ENCODE measurements around the gene TRIO. TPM values are rescaled to one million over a fixed set of nuclear protein-coding genes. Genes with fewer than 3 reads are reported as not detected.
A peak's percentile ranks its signal among the peaks of the same experiment; 100 is the strongest.

Gene TRIO
- total and polyA plus RNA-seq, 4 donors = 23.8 to 243 (median 110) TPM

- no peak for ATAC-seq (ENCODE audit: insufficient read depth, low FRiP score)
- TF ChIP-seq CTCF (IDR thresholded peaks at IDR 0.05; ENCODE audit: control extremely low read depth, extremely low read depth) = no peak
- 81 to 90% methylated on average over 12 of the region's 12 CpGs for WGBS, 2 donors
Observed at GRCh38 chr5:14316471-14316870, 173.3 kb downstream of the TRIO start.

DNA sequence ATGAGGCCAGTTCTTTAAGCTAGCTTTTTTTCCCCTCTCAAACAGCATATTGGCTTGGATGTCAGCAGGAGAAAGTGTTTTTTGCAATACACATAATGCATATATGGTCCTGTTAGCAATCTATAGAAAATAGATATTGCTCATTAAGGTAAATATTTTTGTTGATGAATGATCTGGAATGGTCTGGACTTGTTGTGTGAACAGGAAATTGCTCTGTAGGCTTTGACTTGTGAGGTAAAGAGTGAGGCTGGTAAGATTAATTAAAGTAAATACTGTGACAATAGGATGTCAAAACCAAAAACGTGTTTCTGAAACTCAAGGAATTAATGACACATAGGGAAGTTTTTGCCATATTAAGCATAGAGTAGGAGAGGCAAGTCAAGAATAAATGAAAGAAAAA lies 176.0 kb downstream of the TRIO start:
- H3K9me3 ChIP-seq (ENCODE audit: control insufficient read depth in 4 of 4, insufficient read depth in 3 of 4, low read length in 3 of 4) = no peaks in the 10 kb centered on the region
- H3K27ac ChIP-seq (ENCODE audit: low read depth in 1 of 2, low read length in 1 of 2) = no peak overlapping the region
- DNase-seq (no peak), ATAC-seq (ENCODE audit: insufficient read depth, low FRiP score) (no peak)
- WGBS, 2 donors = 66 to 76% methylated on average over 1 of the region's 1 CpG
- H3K4me3 ChIP-seq = no peak overlapping the region
- H3K4me1 ChIP-seq (ENCODE audit: control insufficient read depth in 5 of 5, insufficient read depth in 5 of 5, low read length in 5 of 5) = peaks cover 0 to 19% (median 7%) of the 10 kb centered on the region in 5 donors
- no peaks in the 10 kb centered on the region for H3K27me3 ChIP-seq (ENCODE audit: control insufficient read depth in 3 of 3, insufficient read depth in 3 of 3, low read length in 2 of 3)
- no peak for TF ChIP-seq CTCF (IDR thresholded peaks at IDR 0.05; ENCODE audit: control extremely low read depth, extremely low read depth)
- no peak overlapping the region for H3K9ac ChIP-seq (ENCODE audit: insufficient read depth in 1 of 2, low read length in 2 of 2)
- peaks cover 5 to 46% (median 14%) of the 10 kb centered on the region in 4 donors for H3K36me3 ChIP-seq (ENCODE audit: control insufficient read depth in 4 of 4, insufficient read depth in 4 of 4, low read length in 4 of 4)

More at GRCh38 chr5:14316471-14316870, 173.3 kb downstream of the TRIO start:
- no peak overlapping the region for H3K4me3 ChIP-seq
- H3K27ac ChIP-seq (ENCODE audit: low read depth in 1 of 2, low read length in 1 of 2) = no peak overlapping the region
- peaks cover 0 to 25% (median 4%) of the 10 kb centered on the region in 5 donors for H3K4me1 ChIP-seq (ENCODE audit: control insufficient read depth in 5 of 5, insufficient read depth in 5 of 5, low read length in 5 of 5)
- no peaks in the 10 kb centered on the region for H3K9me3 ChIP-seq (ENCODE audit: control insufficient read depth in 4 of 4, insufficient read depth in 3 of 4, low read length in 3 of 4)
- H3K27me3 ChIP-seq (ENCODE audit: control insufficient read depth in 3 of 3, insufficient read depth in 3 of 3, low read length in 2 of 3) = no peaks in the 10 kb centered on the region
- no peak overlapping the region for H3K9ac ChIP-seq (ENCODE audit: insufficient read depth in 1 of 2, low read length in 2 of 2)
- peaks cover 5 to 48% (median 16%) of the 10 kb centered on the region in 4 donors for H3K36me3 ChIP-seq (ENCODE audit: control insufficient read depth in 4 of 4, insufficient read depth in 4 of 4, low read length in 4 of 4)
- peak; percentile 85 to 89 (median 85) for DNase-seq

GRCh38 chr5:14321936-14322335 lies 178.8 kb downstream of the TRIO start:
- Histone ChIP-seq H3K9me3 (ENCODE audit: control insufficient read depth in 4 of 4, insufficient read depth in 3 of 4, low read length in 3 of 4) (no peaks in the 10 kb centered on the region), H3K27me3 (ENCODE audit: control insufficient read depth in 3 of 3, insufficient read depth in 3 of 3, low read length in 2 of 3) (no peaks in the 10 kb centered on the region), H3K4me3 (no peak overlapping the region), H3K27ac (ENCODE audit: low read depth in 1 of 2, low read length in 1 of 2) (no peak overlapping the region), H3K9ac (ENCODE audit: insufficient read depth in 1 of 2, low read length in 2 of 2) (no peak overlapping the region), H3K4me1 (ENCODE audit: control insufficient read depth in 5 of 5, insufficient read depth in 5 of 5, low read length in 5 of 5) (peaks cover 0 to 9% (median 0%) of the 10 kb centered on the region in 5 donors), H3K36me3 (ENCODE audit: control insufficient read depth in 4 of 4, insufficient read depth in 4 of 4, low read length in 4 of 4) (peaks cover 5 to 41% (median 11%) of the 10 kb centered on the region in 4 donors)
- WGBS, 2 donors = 96% methylated on average over 3 of the region's 3 CpGs
- ATAC-seq (ENCODE audit: insufficient read depth, low FRiP score) (no peak), DNase-seq (no peak)
- no peak for TF ChIP-seq CTCF (IDR thresholded peaks at IDR 0.05; ENCODE audit: control extremely low read depth, extremely low read depth)

Measured in lung (tissue), 12 donors.